HG03064 (cell line): ENCODE data around the gene YIPF4.
"Not testable (repeated sequence)": the region's sequence is repeated elsewhere in the genome, so short reads cannot be mapped to it uniquely, and the experiment has no call there.

ENCODE experiments used
- ATAC-seq: cut with Tn5 transposase; IDR thresholded peaks from one replicate; pipeline ENCODE4 v1.9.1; 2021; ENCODE audit warnings: low read depth; ENCODE audit not compliant: unreplicated experiment

Gene YIPF4

DNA sequence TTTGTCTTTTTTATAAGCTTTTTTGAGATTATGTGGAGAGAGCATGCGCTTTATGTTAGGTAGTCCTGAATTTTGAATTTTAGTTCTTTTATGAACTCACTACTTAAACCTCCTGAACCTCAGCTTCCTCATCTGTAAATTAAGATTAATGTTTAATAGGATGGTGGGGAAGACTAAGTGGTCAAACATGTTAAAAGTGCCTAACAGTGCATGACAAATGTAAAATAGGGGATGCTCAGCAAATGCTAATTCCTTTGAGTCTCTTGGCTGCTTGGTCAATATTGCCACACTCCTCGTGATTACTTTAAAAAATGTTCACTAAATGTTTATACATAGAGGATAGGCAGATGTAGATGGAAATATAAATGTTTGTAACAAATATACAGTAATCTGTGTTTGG lies 85.9 kb downstream of the YIPF4 start:
- ATAC-seq = no peak

DNA sequence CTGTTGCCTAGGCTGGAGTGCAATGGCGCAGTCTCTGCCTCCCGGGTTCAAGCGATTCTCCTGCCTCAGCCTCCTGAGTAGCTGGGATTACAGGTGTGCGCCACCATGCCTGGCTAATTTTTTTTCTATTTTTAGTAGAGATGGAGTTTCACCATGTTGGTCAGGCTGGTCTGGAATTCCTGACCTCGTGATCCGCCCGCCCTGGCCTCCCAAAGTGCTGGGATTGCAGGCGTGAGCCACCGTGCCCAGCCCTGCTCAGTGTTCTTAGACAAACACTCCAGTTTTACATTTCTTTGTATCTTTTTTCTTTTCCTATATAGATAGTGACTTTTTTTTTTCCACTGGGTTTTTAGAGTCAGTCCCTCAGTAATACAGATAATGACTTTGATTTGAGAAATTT lies 86.6 kb downstream of the YIPF4 start:
- not testable (repeated sequence) for ATAC-seq

DNA sequence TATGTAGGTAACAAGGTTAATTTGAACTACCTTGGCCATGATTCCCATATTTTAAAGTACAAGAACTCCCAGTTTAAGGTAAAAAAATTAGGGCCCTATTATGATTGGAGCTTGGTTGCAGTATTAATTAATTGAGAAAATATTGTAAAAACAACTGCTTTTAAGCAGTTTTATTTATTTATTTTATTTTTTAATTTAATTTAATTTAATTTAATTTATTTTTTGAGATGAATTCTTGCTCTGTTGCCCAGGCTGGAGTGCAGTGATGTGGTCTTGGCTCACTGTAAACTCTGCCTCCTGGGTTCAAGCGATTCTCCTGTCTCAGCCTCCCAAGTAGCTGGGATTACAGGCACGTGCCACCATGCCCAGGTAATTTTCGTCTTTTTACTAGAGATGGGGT lies 88.0 kb downstream of the YIPF4 start:
- not testable (repeated sequence) for ATAC-seq
